K562 (cell line): ENCODE results near the gene CELSR3. TPM values are rescaled to one million over a fixed set of nuclear protein-coding genes. Genes with fewer than 3 reads are reported as not detected.

Experiments used
- ATAC-seq: fragments of 200-7000 bp; cut with Tn5 transposase; 3 replicates; pipeline ENCODE4 v1.9.1; 2020; ENCODE audit warnings: moderate library complexity
- BruUV-seq: library from RNA; stranded (reverse); fragments of 400-500 nt; replicated peaks from 2 replicates; lab custom pipeline; 2021; lab: Mats Ljungman, UMichigan
- CTCF ChIA-PET: fragments of 300-600 bp; formaldehyde crosslinking; extraction: SDS; loops from one replicate; lab custom pipeline; 2021; ENCODE audit warnings: low intra/inter-chr PET ratio; lab: Yijun Ruan, JAX
- POLR2A ChIA-PET: fragments of 300-600, 350-650 bp; sonication (Branson Sonifier 250); formaldehyde crosslinking; extraction: SDS; loops from one replicate; lab custom pipeline; 2021; ENCODE audit warnings: antibody characterized with exemption, inconsistent platforms; lab: Yijun Ruan, JAX
- DNase-seq, 4 experiments: peaks; one replicate each; pipeline versions ENCODE4 v3.0.0 to v3.0.0-alpha.2; 2011 to 2018; ENCODE audit warnings: low spot score in 3 of 4, mixed read lengths in 3 of 4; ENCODE audit errors: extremely low read depth in 1 of 4
- FAIRE-seq: peaks from 2 replicates; lab custom pipeline; 2011; peaks lifted over from hg19 to GRCh38; lab: Jason Lieb, UNC
- H2AFZ ChIP-seq: 2 replicates; pipeline ENCODE4 v1.6.0; 2011; ENCODE audit warnings: low read depth, low read length, control low read depth, inconsistent platforms
- H3K27ac ChIP-seq: fragments of 200-600 bp; 3 replicates; pipeline ENCODE4 v1.8.0; 2011; ENCODE audit warnings: low read depth, mild to moderate bottlenecking, control low read depth, inconsistent platforms, low read length, moderate library complexity, mixed read lengths; ENCODE audit errors: extremely low read depth
- H3K27me3 ChIP-seq, 2 experiments: fragments of 300-600 bp in 1 of 2; 2 replicates in 1 of 2; 3 replicates in 1 of 2; pipeline versions ENCODE4 v1.6.0 to v1.8.0; 2011; ENCODE audit warnings: inconsistent platforms in 2 of 2, low read length in 2 of 2, mild to moderate bottlenecking in 1 of 2, mixed read lengths in 1 of 2, moderate library complexity in 1 of 2; ENCODE audit not compliant: control insufficient read depth in 2 of 2, insufficient read depth in 2 of 2
- H3K36me3 ChIP-seq: fragments of 300-600 bp; 3 replicates; pipeline ENCODE4 v1.8.0; 2011; ENCODE audit warnings: mild to moderate bottlenecking, low read length, inconsistent platforms; ENCODE audit not compliant: control insufficient read depth, insufficient read depth
- H3K4me1 ChIP-seq, 2 experiments: fragments of 200-600 bp in 1 of 2; replicated peaks in 1 of 2; 2 replicates in 1 of 2; 3 replicates in 1 of 2; pipeline versions ENCODE4 v1.5.1 to v1.8.0; 2011; ENCODE audit warnings: inconsistent platforms in 2 of 2, low read length in 2 of 2, mild to moderate bottlenecking in 1 of 2, mixed read lengths in 1 of 2, moderate library complexity in 1 of 2; ENCODE audit not compliant: control insufficient read depth in 2 of 2, insufficient read depth in 2 of 2
- H3K4me2 ChIP-seq: 2 replicates; pipeline ENCODE4 v1.6.1; 2011; ENCODE audit warnings: low read length, control low read depth, inconsistent platforms, mixed read lengths; ENCODE audit not compliant: insufficient read depth
- H3K4me3 ChIP-seq: fragments of 200-600 bp; sonication (generic), shearing (Covaris generic); 2 replicates; pipeline ENCODE4 v1.5.1; 2016; ENCODE audit warnings: control low read depth, inconsistent platforms
- H3K79me2 ChIP-seq: fragments of 200-600 bp; 3 replicates; pipeline ENCODE4 v1.8.0; 2011; ENCODE audit warnings: low read length, inconsistent platforms; ENCODE audit not compliant: control insufficient read depth, insufficient read depth
- H3K9ac ChIP-seq, 2 experiments: 2 replicates each; pipeline versions ENCODE4 v1.6.0 to v1.6.1; 2011; ENCODE audit warnings: low read depth in 2 of 2, low read length in 2 of 2, control low read depth in 1 of 2, inconsistent platforms in 1 of 2, mild to moderate bottlenecking in 1 of 2, mixed read lengths in 1 of 2; ENCODE audit not compliant: insufficient read depth in 1 of 2
- H3K9me1 ChIP-seq: one replicate; pipeline ENCODE4 v1.6.0; 2011; ENCODE audit warnings: inconsistent platforms, mild to moderate bottlenecking, low read length, moderate library complexity; ENCODE audit not compliant: control insufficient read depth, insufficient read depth
- H3K9me3 ChIP-seq: replicated peaks from 2 replicates; pipeline ENCODE4 v1.5.1; 2011; ENCODE audit warnings: low read depth, low read length, inconsistent platforms; ENCODE audit not compliant: control insufficient read depth, insufficient read depth
- H4K20me1 ChIP-seq: replicated peaks from 2 replicates; pipeline ENCODE4 v1.6.1; 2011; ENCODE audit warnings: low read length, inconsistent platforms, mixed read lengths; ENCODE audit not compliant: control insufficient read depth, insufficient read depth
- NFE2 ChIP-seq: IDR thresholded peaks from 2 replicates; pipeline ENCODE4 v1.6.1; 2014; ENCODE audit warnings: antibody characterized with exemption, low read depth
- SUPT5H ChIP-seq: fragments of 450-650 bp; IDR thresholded peaks from 2 replicates; pipeline ENCODE4 v1.6.1; 2016
- WGBS: fragments of 100-300 bp; shearing (Covaris generic); methylation state at CpG from one replicate; pipeline ENCODE4 v1.1.6; 2016; ENCODE audit warnings: low coverage, mixed read lengths; ENCODE audit not compliant: insufficient coverage; ENCODE audit errors: missing lambda C conversion rate; 5-methylcytosine and 5-hydroxymethylcytosine counted together
- in situ Hi-C: fragments of 300-500 bp; cut with MboI; formaldehyde crosslinking; loops from 4 replicates; pipeline ENCODE4 v1.15.0; 2018; ENCODE audit warnings: inconsistent platforms, mixed read lengths
- intact Hi-C: fragments of 100-400 bp; cut with micrococcal nuclease; formaldehyde crosslinking; loops from 2 replicates; pipeline ENCODE4 v1.14.2; 2022
- polyA plus RNA-seq, 8 experiments: library from polyadenylated mRNA; depleted of rRNA in 4 of 8; stranded (reverse) in 5 of 8; unstranded in 3 of 8; fragments of >200 nt; fragmentation: Nextera tagmentation in 2 of 8; fragmentation: Illumina TruSeq in 1 of 8; extraction: Ambion mirVana in 2 of 8; extraction: Trizol in 1 of 8; gene quantifications; 2 replicates each; pipeline versions ENCODE4 v1.2.1 to v1.2.3, GENCODE V29; 2011 to 2014; ENCODE audit warnings: inconsistent platforms in 1 of 8, missing spikeins in 1 of 8
- total RNA-seq, 7 experiments: library from RNA; depleted of rRNA in 6 of 7; stranded (reverse); fragments of >200 nt in 6 of 7; fragmentation: Illumina TruSeq in 2 of 7; extraction: Trizol in 2 of 7; gene quantifications; 2 replicates each; pipeline versions ENCODE4 v1.2.1 to v1.2.3, GENCODE V29; 2011 to 2021; ENCODE audit warnings: low replicate concordance in 1 of 7
- TF ChIP-seq, protein P1 (sequence below): sonication (generic); formaldehyde crosslinking; IDR thresholded peaks from 2 replicates; pipeline ENCODE4 v1.8.1; 2023; ENCODE audit warnings: mild to moderate bottlenecking, missing genetic modification reagents

CELSR3 gene
- total and polyA plus RNA-seq, 9 of the 15 experiments (the other 6 are each of a cell fraction or from before 2014, with no cell fraction given) = 0.10 to 2.7 (median 0.76) TPM

DNA sequence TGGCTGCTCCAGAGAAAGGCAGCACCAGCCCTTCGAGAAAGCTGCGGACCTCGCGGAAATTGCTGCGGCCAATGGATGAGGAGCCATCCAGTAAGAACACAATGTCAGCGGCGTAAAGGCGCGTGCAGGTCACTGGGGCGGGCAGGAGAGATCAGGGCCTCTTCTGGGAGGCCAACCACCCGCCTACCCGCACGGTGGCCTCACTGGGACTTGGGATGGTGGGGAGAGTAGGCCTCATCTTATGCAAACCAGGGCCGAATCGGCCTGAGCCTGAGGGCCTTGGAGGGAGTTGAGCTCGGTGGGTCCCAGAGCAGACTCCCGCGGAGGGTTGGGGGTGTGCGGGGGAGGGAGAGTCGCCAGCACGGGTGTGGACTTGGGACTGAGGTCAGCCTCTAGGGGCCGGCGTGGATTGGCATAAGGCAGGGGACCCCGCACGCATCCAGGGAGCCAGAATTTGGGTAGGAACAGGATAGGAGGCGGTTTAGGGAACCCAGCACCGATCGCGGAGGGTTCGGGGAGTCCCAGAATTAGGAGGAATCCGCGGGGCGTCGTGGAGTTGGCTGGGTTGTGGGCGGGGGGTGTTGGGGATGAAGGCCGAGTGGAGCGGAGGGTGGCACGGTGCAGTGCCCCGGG lies 68.2 kb downstream of the CELSR3 start:
- Histone ChIP-seq H3K27ac (no peak overlapping the region), H3K4me3 (no peak overlapping the region), H3K27me3 (peaks cover 0 to 24% of the 10 kb centered on the region in 2 experiments; a peak in 3 of 5 replicates), H2AFZ (no peak overlapping the region), H3K9me3 (no peaks in the 10 kb centered on the region), H3K36me3 (peaks cover 23% of the 10 kb centered on the region; the same call in 2 of the 3 replicates), H3K79me2 (no peaks in the 10 kb centered on the region), H3K4me2 (no peak overlapping the region), H4K20me1 (no peaks in the 10 kb centered on the region), H3K9me1 (no peaks in the 10 kb centered on the region), H3K4me1 (peaks cover 12 to 48% of the 10 kb centered on the region in 2 experiments; a peak in 4 of 5 replicates)
- BruUV-seq = no TSS peak
- POLR2A ChIA-PET = no interaction called here
- in situ Hi-C loops = no loop called here
- intact Hi-C loops = no loop called here
- FAIRE-seq (no peak), DNase-seq (peak in 1 of 4 experiments; percentile 9), ATAC-seq (no peak)
- CTCF ChIA-PET = no interaction called here
- WGBS = 51% methylated on average over 19 of the region's 39 CpGs
- no peak for TF ChIP-seq SUPT5H
- TF ChIP-seq NFE2 = no peak
- TF ChIP-seq, protein P1, sequence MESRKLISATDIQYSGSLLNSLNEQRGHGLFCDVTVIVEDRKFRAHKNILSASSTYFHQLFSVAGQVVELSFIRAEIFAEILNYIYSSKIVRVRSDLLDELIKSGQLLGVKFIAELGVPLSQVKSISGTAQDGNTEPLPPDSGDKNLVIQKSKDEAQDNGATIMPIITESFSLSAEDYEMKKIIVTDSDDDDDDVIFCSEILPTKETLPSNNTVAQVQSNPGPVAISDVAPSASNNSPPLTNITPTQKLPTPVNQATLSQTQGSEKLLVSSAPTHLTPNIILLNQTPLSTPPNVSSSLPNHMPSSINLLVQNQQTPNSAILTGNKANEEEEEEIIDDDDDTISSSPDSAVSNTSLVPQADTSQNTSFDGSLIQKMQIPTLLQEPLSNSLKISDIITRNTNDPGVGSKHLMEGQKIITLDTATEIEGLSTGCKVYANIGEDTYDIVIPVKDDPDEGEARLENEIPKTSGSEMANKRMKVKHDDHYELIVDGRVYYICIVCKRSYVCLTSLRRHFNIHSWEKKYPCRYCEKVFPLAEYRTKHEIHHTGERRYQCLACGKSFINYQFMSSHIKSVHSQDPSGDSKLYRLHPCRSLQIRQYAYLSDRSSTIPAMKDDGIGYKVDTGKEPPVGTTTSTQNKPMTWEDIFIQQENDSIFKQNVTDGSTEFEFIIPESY = peak; percentile 86
- TF ChIP-seq, all 486 proteins: peak for 1
- H3K9ac ChIP-seq = peak overlapping the region in 1 of 2 experiments; percentile 61; a peak in 1 of 4 replicates
